ENCODE measurements around the gene CNOT6.

GRCh38 chr5:180522330-180522729 is 28.2 kb downstream of the CNOT6 start:
- no peak for TF ChIP-seq POLR2A (IDR thresholded peaks at IDR 0.05)
- TF ChIP-seq CTCF (IDR thresholded peaks at IDR 0.05): no peak
- no peak for TF ChIP-seq POLR2AphosphoS5 (IDR thresholded peaks at IDR 0.05)
- no peak for TF ChIP-seq EP300 (IDR thresholded peaks at IDR 0.05)
